GM21528 (cell line): Measurements from ENCODE around the gene FRRS1.

Source experiments
- ATAC-seq: cut with Tn5 transposase; IDR thresholded peaks from one replicate; pipeline ENCODE4 v1.9.1; 2021; ENCODE audit warnings: mild to moderate bottlenecking, moderate library complexity; ENCODE audit not compliant: unreplicated experiment, low FRiP score

Gene FRRS1

DNA sequence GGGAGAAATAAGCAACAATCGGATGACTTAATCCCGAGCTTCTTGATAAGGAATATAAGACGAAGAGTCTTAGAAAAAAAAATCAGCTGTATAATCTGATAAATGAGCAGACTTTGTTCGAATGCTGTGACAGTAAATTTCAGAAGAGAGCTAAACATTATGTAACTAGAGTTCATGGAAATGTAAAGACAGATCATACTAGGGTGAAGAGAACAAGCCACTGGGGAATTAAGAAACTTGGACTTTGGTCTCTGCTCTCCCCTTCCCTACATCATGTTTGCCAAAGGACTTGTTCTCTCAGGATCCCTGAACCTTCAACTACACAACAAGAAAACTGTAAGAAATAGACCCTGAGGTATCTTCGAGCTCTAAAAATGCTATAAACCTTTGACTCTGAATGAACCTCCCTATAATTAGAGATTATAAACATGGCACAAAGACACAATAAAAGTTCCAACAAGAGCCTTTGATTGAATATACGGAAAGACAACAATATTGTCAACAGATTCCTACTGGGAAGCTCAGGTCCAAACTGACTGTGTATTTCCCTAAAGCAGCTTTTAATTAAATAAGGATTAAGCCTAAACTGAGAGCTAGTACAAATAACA is 27.5 kb downstream of the FRRS1 start:
- no peak for ATAC-seq

DNA sequence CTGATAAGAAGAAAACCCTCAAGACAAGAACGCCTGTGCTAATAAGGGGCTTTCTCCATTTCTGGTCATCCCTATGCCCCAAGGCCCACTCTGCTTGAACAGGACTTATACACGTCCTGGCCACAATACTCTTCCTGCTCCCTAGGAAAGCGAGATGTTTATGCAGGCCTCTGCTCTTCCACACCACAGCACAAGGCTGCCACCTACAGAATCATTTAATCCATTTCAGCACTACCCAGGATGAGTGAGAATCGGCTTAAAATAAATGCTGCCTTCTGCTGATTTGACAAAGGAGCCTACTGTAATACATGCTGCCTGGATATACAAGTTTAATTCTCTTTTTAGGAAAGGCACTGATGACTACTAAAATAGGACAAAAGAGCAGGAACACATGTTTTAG is 29.4 kb downstream of the FRRS1 start:
- no peak for ATAC-seq

DNA sequence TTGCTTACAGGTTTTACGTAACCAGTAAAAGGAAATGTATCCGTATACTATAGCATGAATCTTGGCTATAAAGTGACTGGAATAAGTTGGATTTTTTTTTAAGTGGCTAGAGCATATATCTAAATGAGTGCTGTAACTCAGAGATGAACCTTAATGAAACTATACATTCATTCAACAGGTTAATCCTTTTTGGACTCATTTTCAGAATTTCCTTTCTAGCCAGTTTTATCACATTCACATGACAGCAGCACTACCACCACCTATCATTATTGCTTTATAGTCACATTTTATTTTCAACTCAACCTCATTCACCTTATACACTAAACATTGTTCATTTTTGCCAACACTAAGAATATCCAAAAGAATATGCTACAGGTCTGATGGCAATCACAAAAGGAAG is 30.6 kb downstream of the FRRS1 start:
- ATAC-seq, result no peak

GRCh38 chr1:99731384-99731783 is 35.1 kb downstream of the FRRS1 start:
- no peak for ATAC-seq

GRCh38 chr1:99728494-99729235 is 37.8 kb downstream of the FRRS1 start:
- ATAC-seq, result no peak

GRCh38 chr1:99727575-99728185 is 38.8 kb downstream of the FRRS1 start:
- ATAC-seq, result no peak

GRCh38 chr1:99726818-99727217 is 39.6 kb downstream of the FRRS1 start:
- ATAC-seq, result no peak

DNA sequence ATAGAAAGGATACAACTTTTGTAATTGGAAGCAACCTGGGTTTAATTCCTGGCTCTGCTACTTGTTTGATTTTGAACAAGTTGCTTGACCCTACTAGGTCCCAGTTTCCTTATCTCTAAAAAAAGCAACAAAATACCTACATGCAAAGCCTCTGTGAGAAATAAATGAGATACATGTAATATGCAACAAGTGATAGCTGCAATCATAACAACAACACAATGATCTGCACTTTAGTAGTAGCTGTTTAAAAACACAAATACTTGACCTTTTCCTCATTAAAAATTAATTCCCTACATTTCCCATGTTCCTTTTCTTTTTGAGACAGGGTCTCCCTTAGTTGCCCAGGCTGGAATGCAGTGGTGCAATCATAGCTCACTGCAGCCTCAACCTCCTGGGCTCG is 40.0 kb downstream of the FRRS1 start:
- ATAC-seq, result no peak

- ATAC-seq, result no peak
Observed at GRCh38 chr1:99725996-99726395, 40.4 kb downstream of the FRRS1 start.

- ATAC-seq, result no peak
Observed at GRCh38 chr1:99723251-99723650, 43.2 kb downstream of the FRRS1 start.

DNA sequence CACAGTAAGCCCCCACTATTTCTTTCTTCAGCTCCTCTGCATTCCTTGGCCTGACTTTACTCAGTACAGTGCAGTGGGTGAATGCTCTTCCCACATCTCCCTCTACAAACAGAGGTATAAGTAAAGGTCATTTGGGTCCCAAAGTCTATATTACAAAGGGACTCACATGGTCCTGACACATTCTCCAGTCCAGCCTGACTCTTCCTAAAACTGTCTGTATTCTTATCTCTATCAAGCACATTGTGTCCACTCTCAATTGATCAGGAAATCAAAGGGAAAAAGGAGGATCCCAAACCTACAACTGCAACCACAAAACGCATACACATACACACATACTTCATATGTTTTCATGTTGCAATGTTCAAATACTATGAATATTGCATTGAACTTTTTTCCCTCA is 49.4 kb downstream of the FRRS1 start:
- no peak for ATAC-seq

- ATAC-seq, result no peak
Observed at GRCh38 chr1:99713006-99713405, 53.4 kb downstream of the FRRS1 start.

DNA sequence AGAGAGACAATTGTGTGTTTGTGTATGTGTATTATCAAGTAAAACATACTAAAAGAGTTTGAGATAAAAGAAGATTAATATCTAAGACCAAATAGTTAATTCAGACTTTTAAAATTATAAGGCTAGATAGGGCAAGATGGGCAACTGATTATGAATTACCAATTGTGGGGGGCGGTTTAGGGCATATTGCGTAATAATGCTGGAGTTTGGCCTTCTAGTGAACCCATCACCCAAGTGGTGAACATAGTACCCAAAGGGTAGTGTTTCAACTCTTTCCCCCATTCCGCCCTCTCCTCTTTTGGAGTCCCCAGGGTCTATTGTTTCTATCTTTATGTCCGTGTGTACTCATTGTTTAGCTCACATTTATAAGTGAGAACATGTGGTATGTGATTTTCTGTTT is 55.4 kb downstream of the FRRS1 start:
- no peak for ATAC-seq

GRCh38 chr1:99707535-99708142 is 58.8 kb downstream of the FRRS1 start:
- ATAC-seq, result no peak

GRCh38 chr1:99705385-99705784 is 61.0 kb downstream of the FRRS1 start:
- ATAC-seq, result no peak

- ATAC-seq, result no peak
Observed at GRCh38 chr1:99704356-99704816, 62.0 kb downstream of the FRRS1 start.

DNA sequence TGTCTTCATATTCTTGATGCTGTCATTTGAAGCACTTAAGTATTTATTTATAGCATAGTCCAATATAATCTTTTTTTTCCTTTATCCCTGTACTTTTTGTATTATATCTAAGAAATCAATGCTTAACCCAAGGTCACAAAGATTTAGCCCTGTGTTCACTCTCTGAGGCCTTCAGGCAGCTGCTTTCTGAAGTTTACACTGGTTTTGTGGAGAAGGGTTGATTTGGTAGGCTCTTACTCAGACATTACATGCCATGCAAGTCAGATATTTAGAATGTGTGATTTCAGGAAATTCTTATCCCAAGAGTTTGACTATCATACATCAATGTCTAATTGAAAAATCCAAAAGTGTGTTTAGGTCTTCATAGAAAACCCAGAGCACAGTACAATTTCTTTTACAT is 64.2 kb downstream of the FRRS1 start:
- ATAC-seq, result no peak

GRCh38 chr1:99700020-99700419 is 66.4 kb downstream of the FRRS1 start:
- no peak for ATAC-seq

DNA sequence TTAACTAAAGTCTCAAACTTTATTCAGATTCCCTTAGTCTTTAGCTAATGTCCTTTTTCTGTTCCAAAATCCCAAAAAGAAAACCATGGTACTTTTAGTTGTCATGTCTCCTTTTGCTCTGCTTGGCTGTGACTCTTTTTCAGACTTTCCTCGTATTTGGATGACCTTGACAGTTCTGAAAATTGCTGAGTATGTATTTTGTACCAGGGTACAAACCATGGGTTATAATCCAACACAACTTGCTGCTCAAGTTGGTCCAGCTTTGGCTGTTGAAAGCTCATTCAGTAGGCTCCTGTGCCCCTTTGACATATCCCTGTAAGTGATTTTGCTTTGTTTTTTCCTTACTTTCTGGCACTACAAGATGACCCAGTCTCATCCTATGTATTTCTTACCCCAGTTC is 68.9 kb downstream of the FRRS1 start:
- ATAC-seq, result no peak

- ATAC-seq, result no peak
Observed at GRCh38 chr1:99696616-99697015, 69.8 kb downstream of the FRRS1 start.

GRCh38 chr1:99691175-99691574 is 75.3 kb downstream of the FRRS1 start:
- no peak for ATAC-seq
